Transverse colon (tissue), 4 donors: Measurements from ENCODE around the gene OSGIN1. TPM values are rescaled to one million over a fixed set of nuclear protein-coding genes. Genes with fewer than 3 reads are reported as not detected.

Experiments used
- DNase-seq: peaks from one replicate; pipeline ENCODE4 v3.0.0-alpha.2; 2019
- H3K27ac ChIP-seq, 4 donors: fragments of 200-600 bp; sonication (generic); 2 replicates each; pipeline ENCODE4 v1.5.1; 2016 to 2018; ENCODE audit warnings: inconsistent platforms in 4 of 4
- H3K27me3 ChIP-seq: fragments of 200-600 bp; sonication (generic); 2 replicates; pipeline ENCODE4 v1.5.1; 2017; ENCODE audit warnings: inconsistent platforms
- H3K36me3 ChIP-seq, 4 donors: fragments of 200-600 bp; sonication (generic); 2 replicates each; pipeline ENCODE4 v1.5.1; 2017 to 2019; ENCODE audit warnings: inconsistent platforms in 4 of 4
- H3K4me1 ChIP-seq, 4 donors: fragments of 200-600 bp; sonication (generic); 2 replicates each; pipeline ENCODE4 v1.5.1; 2017 to 2020; ENCODE audit warnings: inconsistent platforms in 4 of 4
- H3K4me3 ChIP-seq, 4 donors: fragments of 200-600 bp; sonication (generic); 1 replicate in 1 of 4; 2 replicates in 3 of 4; pipeline versions ENCODE4 v1.5.1 to v1.6.1; 2017 to 2019; ENCODE audit warnings: inconsistent platforms in 4 of 4
- H3K9me3 ChIP-seq, 2 donors: fragments of 200-600 bp; sonication (generic); 2 replicates each; pipeline ENCODE4 v1.5.1; 2017 to 2019; ENCODE audit warnings: inconsistent platforms in 2 of 2
- EP300 ChIP-seq: sonication (generic); formaldehyde crosslinking; IDR thresholded peaks from one replicate; pipeline ENCODE4 v1.6.1; 2017; ENCODE audit warnings: antibody characterized with exemption, low read depth
- POLR2A ChIP-seq: fragments of 450-650 bp; IDR thresholded peaks from one replicate; pipeline ENCODE4 v1.6.1; 2016; ENCODE audit warnings: antibody characterized with exemption, mild to moderate bottlenecking, moderate library complexity
- POLR2AphosphoS5 ChIP-seq, 3 donors: sonication (generic); formaldehyde crosslinking; IDR thresholded peaks; one replicate each; pipeline ENCODE4 v1.6.1; 2016; ENCODE audit warnings: antibody characterized with exemption in 3 of 3
- WGBS, 2 donors: methylation state at CpG; one replicate each; pipeline ENCODE4 v1.1.5; 2018; ENCODE audit warnings: low coverage in 1 of 2; 5-methylcytosine and 5-hydroxymethylcytosine counted together
- in situ Hi-C, 4 donors: fragments of 200-750 bp; cut with MboI; loops; one replicate each; pipeline versions ENCODE4 v1.15.0 to v1.15.1; 2017; ENCODE audit warnings: low sequenced_read_pairs in 3 of 4, low pct_ligation_motif_present in 1 of 4, low pct_unique_long_range_greater_than_20kb in 1 of 4
- intact Hi-C: fragments of 100-400 bp; cut with DNase I; formaldehyde crosslinking; loops from one replicate; pipeline ENCODE4 v1.15.1; 2023; ENCODE audit warnings: low total_unique reads
- total RNA-seq, 4 donors: library from RNA; depleted of rRNA; stranded (reverse); fragments of >200 nt; gene quantifications; one replicate each; pipeline ENCODE4 v1.1.0, GENCODE V29; 2016
- TF ChIP-seq, protein P1 (sequence below), 5 experiments: fragments of 200-600 bp in 3 of 5; fragments of 450-650 bp in 2 of 5; sonication (generic) in 3 of 5; IDR thresholded peaks; 1 replicate in 2 of 5; 2 replicates in 3 of 5; pipeline ENCODE4 v1.5.1; 2016 to 2017; ENCODE audit warnings: antibody characterized with exemption in 5 of 5, inconsistent platforms in 3 of 5, mild to moderate bottlenecking in 2 of 5, moderate library complexity in 1 of 5

The OSGIN1 gene
- total RNA-seq, 4 donors from 2014 or later, result 10.7 to 26.2 (median 16.7) TPM

DNA sequence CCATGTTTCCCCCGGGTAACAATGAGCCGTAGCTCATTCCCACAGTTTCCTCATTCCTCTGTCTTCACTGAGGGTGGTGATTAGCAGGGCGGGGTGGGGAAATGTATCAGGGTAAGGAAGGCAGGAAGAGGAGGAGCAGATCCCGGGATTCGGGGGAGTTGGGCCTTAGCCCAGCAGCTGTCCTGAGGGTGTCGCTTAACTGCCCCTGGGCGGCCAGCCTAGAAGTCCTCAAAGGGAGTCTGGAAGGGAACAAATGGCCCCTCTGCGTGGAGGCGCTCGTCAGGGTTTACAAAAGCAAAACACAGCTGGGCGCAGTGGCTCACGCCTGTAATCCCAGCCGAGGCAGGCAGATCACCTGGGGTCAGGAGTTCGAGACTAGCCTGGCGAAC is 39.8 kb upstream of the OSGIN1 start:
- Histone ChIP-seq H3K9me3 (no peaks in the 10 kb centered on the region), H3K4me1 (no peaks in the 10 kb centered on the region), H3K4me3 (no peak overlapping the region), H3K27me3 (no peaks in the 10 kb centered on the region), H3K27ac (no peak overlapping the region), H3K36me3 (peaks cover 0 to 43% (median 14%) of the 10 kb centered on the region in 4 donors)
- intact Hi-C loops (no loop called here), in situ Hi-C loops (no loop called here)
- 78% methylated on average over 15 of the region's 15 CpGs; no CpG with 5 or more reads in 1 of the 2 donors for WGBS, 2 donors
- TF ChIP-seq, protein P1, sequence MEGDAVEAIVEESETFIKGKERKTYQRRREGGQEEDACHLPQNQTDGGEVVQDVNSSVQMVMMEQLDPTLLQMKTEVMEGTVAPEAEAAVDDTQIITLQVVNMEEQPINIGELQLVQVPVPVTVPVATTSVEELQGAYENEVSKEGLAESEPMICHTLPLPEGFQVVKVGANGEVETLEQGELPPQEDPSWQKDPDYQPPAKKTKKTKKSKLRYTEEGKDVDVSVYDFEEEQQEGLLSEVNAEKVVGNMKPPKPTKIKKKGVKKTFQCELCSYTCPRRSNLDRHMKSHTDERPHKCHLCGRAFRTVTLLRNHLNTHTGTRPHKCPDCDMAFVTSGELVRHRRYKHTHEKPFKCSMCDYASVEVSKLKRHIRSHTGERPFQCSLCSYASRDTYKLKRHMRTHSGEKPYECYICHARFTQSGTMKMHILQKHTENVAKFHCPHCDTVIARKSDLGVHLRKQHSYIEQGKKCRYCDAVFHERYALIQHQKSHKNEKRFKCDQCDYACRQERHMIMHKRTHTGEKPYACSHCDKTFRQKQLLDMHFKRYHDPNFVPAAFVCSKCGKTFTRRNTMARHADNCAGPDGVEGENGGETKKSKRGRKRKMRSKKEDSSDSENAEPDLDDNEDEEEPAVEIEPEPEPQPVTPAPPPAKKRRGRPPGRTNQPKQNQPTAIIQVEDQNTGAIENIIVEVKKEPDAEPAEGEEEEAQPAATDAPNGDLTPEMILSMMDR (IDR thresholded peaks at IDR 0.05), result no peak
- TF ChIP-seq POLR2AphosphoS5 (IDR thresholded peaks at IDR 0.05), result no peak
- no peak for TF ChIP-seq EP300
- no peak for TF ChIP-seq POLR2A
- no peak for DNase-seq

DNA sequence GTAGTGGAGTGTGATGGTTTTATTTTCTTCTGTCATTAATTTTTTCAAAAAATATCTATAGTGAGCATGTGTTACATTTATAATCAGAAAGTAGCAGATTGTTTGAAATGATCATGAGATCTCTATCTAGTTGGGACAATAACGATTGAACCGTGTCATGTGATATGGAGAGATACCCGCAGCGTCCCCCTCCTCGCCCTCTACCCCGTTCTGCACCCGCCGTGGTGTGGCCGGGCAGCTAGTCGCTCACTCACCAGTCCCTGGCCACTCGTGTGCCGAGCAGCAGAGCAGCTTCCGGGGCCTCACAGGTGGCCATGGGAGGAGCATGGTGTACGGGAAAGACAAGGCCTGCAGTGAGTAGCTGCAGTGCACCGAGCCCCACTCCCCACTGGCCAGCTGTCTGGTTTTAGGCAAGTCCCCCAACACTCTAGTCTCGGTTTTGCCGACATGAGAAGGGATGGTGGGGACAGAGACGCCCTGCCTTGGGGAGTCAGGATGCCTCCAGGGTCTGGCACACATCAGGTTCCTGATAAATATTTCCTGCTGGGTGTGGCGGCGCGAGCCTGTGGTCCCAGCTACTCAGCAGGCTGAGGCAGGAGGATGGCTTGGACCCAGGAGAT is 38.8 kb upstream of the OSGIN1 start:
- DNase-seq, result no peak
- H3K9me3 ChIP-seq, result no peaks in the 10 kb centered on the region
- in situ Hi-C loops (no loop called here), intact Hi-C loops (no loop called here)
- no peak overlapping the region for H3K4me3 ChIP-seq
- H3K36me3 ChIP-seq, result peaks cover 0 to 52% (median 17%) of the 10 kb centered on the region in 4 donors
- H3K27me3 ChIP-seq, result no peaks in the 10 kb centered on the region
- TF ChIP-seq POLR2AphosphoS5 (IDR thresholded peaks at IDR 0.05) (no peak), POLR2A (no peak), EP300 (no peak)
- TF ChIP-seq, protein P1 (IDR thresholded peaks at IDR 0.05), result no peak
- 91 to 94% methylated on average over 8 to 20 of the region's 21 CpGs for WGBS, 2 donors
- H3K27ac ChIP-seq, result no peak overlapping the region
- H3K4me1 ChIP-seq, result no peaks in the 10 kb centered on the region

DNA sequence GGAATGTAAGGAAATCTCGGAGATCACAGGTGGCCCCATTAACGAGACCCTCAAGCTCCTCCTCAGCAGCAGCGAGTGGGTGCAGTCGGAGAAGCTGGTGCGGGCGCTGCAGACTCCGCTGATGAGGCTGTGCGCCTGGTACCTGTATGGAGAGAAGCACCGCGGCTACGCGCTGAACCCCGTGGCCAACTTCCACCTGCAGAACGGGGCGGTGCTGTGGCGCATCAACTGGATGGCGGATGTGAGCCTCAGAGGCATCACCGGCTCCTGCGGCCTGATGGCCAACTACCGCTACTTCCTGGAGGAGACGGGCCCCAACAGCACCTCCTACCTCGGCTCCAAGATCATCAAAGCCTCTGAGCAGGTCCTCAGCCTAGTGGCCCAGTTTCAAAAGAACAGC is 38.0 kb upstream of the OSGIN1 start:
- TF ChIP-seq, protein P1 (IDR thresholded peaks at IDR 0.05), result no peak
- TF ChIP-seq POLR2A (no peak), EP300 (no peak), POLR2AphosphoS5 (IDR thresholded peaks at IDR 0.05) (no peak)
- peaks cover 0 to 55% (median 13%) of the 10 kb centered on the region in 4 donors for H3K36me3 ChIP-seq

DNA sequence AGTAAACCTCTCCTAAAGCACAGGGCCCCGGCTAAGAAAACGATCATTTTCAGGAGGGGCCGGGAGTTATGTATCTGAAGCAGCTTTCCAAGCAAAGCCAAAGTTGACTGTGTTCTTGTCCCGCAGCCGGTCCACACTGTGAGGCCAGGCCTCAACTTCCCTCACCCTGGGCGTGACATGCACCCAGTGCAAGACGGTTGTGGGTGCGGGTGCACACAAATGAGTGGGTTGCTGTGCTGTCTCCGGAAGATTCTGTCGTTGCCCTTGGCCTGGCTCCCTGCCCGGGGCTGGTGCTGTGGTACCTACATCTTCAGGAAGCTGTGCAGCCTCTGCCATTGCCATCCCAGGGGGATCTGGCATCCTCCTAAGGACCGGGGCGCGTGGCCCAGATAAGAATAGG is 37.5 kb upstream of the OSGIN1 start:
- DNase-seq, result no peak
- Histone ChIP-seq H3K9me3 (no peaks in the 10 kb centered on the region), H3K27ac (no peak overlapping the region), H3K4me1 (no peaks in the 10 kb centered on the region), H3K27me3 (no peaks in the 10 kb centered on the region), H3K4me3 (no peak overlapping the region), H3K36me3 (peaks cover 0 to 53% (median 12%) of the 10 kb centered on the region in 4 donors)
- in situ Hi-C loops (no loop called here), intact Hi-C loops (no loop called here)
- 98% methylated on average over 14 of the region's 14 CpGs; no CpG with 5 or more reads in 1 of the 2 donors for WGBS, 2 donors
- TF ChIP-seq POLR2A, result no peak
- no peak for TF ChIP-seq EP300
- TF ChIP-seq POLR2AphosphoS5 (IDR thresholded peaks at IDR 0.05), result no peak
- TF ChIP-seq, protein P1 (IDR thresholded peaks at IDR 0.05), result no peak

More for the DNA sequence above, 38.0 kb upstream of the OSGIN1 start:
- in situ Hi-C loops, result no loop called here
- Histone ChIP-seq H3K4me1 (no peaks in the 10 kb centered on the region), H3K4me3 (no peak overlapping the region), H3K27ac (no peak overlapping the region), H3K9me3 (no peaks in the 10 kb centered on the region), H3K27me3 (no peaks in the 10 kb centered on the region)
- WGBS, 2 donors, result 96% methylated on average over 22 of the region's 22 CpGs; no CpG with 5 or more reads in 1 of the 2 donors
- no peak for DNase-seq
- intact Hi-C loops, result no loop called here
